ENCODE data around the gene SRPK2. TPM values are rescaled to one million over a fixed set of nuclear protein-coding genes. Genes with fewer than 3 reads are reported as not detected.

The SRPK2 gene
- total RNA-seq, 1 experiment from 2014 or later, result 59.8 TPM

DNA sequence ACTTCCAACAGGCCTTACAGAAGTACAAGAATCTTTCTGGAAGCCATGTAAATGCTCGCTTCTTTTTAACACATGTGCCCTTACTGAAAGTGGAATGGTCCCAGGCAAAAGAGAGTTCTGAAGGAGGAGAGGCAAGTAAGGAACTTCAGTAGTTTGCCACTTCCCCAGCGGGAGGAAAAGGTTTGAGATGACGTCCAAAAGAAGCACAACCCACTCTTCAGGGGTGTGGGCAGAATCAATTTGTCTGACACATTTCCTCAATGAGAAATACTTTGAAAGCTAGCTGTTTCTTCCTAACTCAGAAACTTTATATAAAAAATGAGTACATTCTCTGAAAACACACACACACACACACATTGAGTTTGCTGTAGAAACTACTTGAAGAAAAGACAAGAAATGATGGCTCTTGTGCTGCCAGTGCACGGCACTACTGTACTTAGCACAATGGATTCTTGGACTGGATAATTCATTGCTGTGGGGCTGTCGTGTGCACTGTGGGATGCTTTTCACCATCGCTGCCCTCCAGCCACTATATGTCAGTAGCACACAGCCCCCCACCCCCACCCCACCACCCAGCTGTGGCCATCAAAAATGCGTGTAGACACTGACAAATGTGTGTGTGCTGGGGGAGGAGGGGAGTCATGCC, 183.0 kb downstream of the SRPK2 start:
- POLR2A ChIA-PET (ENCODE audit: low non-redundant PET), result no interaction called here
- H3K4me1 ChIP-seq (ENCODE audit: insufficient read depth, low read length, poor library complexity, severe bottlenecking), result peaks cover 3% of the 10 kb centered on the region
- no peaks in the 10 kb centered on the region for H3K9me3 ChIP-seq (ENCODE audit: low read depth, low read length, poor library complexity, severe bottlenecking)
- DNase-seq (ENCODE audit: low spot score), result no peak
- intact Hi-C loops (cut with micrococcal nuclease; ENCODE audit: unreplicated experiment), result no loop called here
- CTCF ChIA-PET, result no interaction called here
- no peak overlapping the region for H3K4me3 ChIP-seq (ENCODE audit: low read depth, low read length, poor library complexity, severe bottlenecking)
- no peak overlapping the region for H3K27ac ChIP-seq (ENCODE audit: low read depth, low read length, poor library complexity, severe bottlenecking)
- BruUV-seq (replicated peaks), result no TSS peak
- H3K27me3 ChIP-seq (replicated peaks; ENCODE audit: insufficient read depth, low read depth, low read length, poor library complexity), result no peaks in the 10 kb centered on the region
- no peak for TF ChIP-seq EZH2 (IDR thresholded peaks at IDR 0.05; ENCODE audit: borderline replicate concordance, low read depth, low read length, poor library complexity, severe bottlenecking)
- TF ChIP-seq, protein P1, sequence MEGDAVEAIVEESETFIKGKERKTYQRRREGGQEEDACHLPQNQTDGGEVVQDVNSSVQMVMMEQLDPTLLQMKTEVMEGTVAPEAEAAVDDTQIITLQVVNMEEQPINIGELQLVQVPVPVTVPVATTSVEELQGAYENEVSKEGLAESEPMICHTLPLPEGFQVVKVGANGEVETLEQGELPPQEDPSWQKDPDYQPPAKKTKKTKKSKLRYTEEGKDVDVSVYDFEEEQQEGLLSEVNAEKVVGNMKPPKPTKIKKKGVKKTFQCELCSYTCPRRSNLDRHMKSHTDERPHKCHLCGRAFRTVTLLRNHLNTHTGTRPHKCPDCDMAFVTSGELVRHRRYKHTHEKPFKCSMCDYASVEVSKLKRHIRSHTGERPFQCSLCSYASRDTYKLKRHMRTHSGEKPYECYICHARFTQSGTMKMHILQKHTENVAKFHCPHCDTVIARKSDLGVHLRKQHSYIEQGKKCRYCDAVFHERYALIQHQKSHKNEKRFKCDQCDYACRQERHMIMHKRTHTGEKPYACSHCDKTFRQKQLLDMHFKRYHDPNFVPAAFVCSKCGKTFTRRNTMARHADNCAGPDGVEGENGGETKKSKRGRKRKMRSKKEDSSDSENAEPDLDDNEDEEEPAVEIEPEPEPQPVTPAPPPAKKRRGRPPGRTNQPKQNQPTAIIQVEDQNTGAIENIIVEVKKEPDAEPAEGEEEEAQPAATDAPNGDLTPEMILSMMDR (conservative IDR thresholded peaks at IDR 0.05; ENCODE audit: low read depth, low read length), result no peak
- H3K36me3 ChIP-seq (ENCODE audit: insufficient read depth, low read length, poor library complexity, severe bottlenecking), result no peaks in the 10 kb centered on the region

DNA sequence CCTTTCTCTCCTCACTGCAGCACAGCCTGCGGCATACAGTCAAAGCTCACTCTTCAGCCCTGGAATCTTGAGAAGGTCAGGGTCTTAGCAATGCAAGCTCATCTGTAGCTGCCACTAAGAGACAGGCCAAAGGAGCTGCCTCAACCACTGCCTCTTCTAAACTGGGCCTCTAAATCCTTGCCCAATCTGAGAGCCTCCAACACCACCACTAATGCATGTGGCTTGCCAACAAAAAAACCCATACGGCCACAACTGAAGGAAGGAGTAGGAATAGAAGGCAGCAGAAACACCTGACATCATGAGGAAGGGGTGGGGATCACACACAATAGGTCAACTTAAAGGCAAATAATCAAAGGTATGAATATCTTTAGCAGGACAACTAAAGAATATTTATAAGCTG, 183.8 kb downstream of the SRPK2 start:
- intact Hi-C loops (cut with micrococcal nuclease; ENCODE audit: unreplicated experiment), result no loop called here
- H3K27me3 ChIP-seq (replicated peaks; ENCODE audit: insufficient read depth, low read depth, low read length, poor library complexity), result no peaks in the 10 kb centered on the region
- peaks cover 1% of the 10 kb centered on the region for H3K4me1 ChIP-seq (ENCODE audit: insufficient read depth, low read length, poor library complexity, severe bottlenecking)
- no peaks in the 10 kb centered on the region for H3K9me3 ChIP-seq (ENCODE audit: low read depth, low read length, poor library complexity, severe bottlenecking)
- no peaks in the 10 kb centered on the region for H3K36me3 ChIP-seq (ENCODE audit: insufficient read depth, low read length, poor library complexity, severe bottlenecking)
- TF ChIP-seq, protein P1 (conservative IDR thresholded peaks at IDR 0.05; ENCODE audit: low read depth, low read length), result no peak
- no peak for TF ChIP-seq EZH2 (IDR thresholded peaks at IDR 0.05; ENCODE audit: borderline replicate concordance, low read depth, low read length, poor library complexity, severe bottlenecking)
- no TSS peak for BruUV-seq (replicated peaks)
- H3K27ac ChIP-seq (ENCODE audit: low read depth, low read length, poor library complexity, severe bottlenecking), result no peak overlapping the region
- ChIA-PET POLR2A (ENCODE audit: low non-redundant PET) (no interaction called here), CTCF (interaction anchor here (0.7 kb wide), 1 partner anchor 62 kb away, joined by 5 read pairs; no protein-coding TSS in a partner anchor)
- H3K4me3 ChIP-seq (ENCODE audit: low read depth, low read length, poor library complexity, severe bottlenecking), result no peak overlapping the region
- no peak for DNase-seq (ENCODE audit: low spot score)

DNA sequence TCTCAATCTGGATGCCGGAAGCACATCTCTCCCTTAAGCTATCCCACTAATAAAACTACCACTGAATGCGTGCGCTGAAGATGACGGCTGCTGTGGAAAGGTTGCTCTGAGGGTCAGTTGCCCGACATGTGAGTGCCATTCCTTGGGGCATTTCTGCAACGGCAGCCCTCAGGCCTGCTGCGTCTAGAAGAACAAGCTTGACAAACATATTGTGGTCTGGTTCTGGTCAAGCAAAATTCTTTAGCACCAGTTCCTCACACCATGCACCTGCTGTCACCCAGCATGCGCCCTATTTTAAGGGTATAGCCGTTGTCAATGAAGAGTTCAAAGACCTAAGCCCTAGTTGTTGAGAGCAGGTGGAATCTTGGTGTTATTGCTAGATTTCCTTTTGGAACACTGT, 184.2 kb downstream of the SRPK2 start:
- no peak for DNase-seq (ENCODE audit: low spot score)
- ChIA-PET CTCF (interaction anchor here (0.7 kb wide), 1 partner anchor 62 kb away, joined by 5 read pairs; no protein-coding TSS in a partner anchor), POLR2A (ENCODE audit: low non-redundant PET) (no interaction called here)
- H3K4me1 ChIP-seq (ENCODE audit: insufficient read depth, low read length, poor library complexity, severe bottlenecking), result no peaks in the 10 kb centered on the region
- TF ChIP-seq, protein P1 (conservative IDR thresholded peaks at IDR 0.05; ENCODE audit: low read depth, low read length), result no peak
- no peak for TF ChIP-seq EZH2 (IDR thresholded peaks at IDR 0.05; ENCODE audit: borderline replicate concordance, low read depth, low read length, poor library complexity, severe bottlenecking)
- no peaks in the 10 kb centered on the region for H3K36me3 ChIP-seq (ENCODE audit: insufficient read depth, low read length, poor library complexity, severe bottlenecking)
- H3K27ac ChIP-seq (ENCODE audit: low read depth, low read length, poor library complexity, severe bottlenecking), result no peak overlapping the region
- H3K27me3 ChIP-seq (replicated peaks; ENCODE audit: insufficient read depth, low read depth, low read length, poor library complexity), result no peaks in the 10 kb centered on the region
- intact Hi-C loops (cut with micrococcal nuclease; ENCODE audit: unreplicated experiment), result no loop called here
- H3K9me3 ChIP-seq (ENCODE audit: low read depth, low read length, poor library complexity, severe bottlenecking), result no peaks in the 10 kb centered on the region
- no peak overlapping the region for H3K4me3 ChIP-seq (ENCODE audit: low read depth, low read length, poor library complexity, severe bottlenecking)
- no TSS peak for BruUV-seq (replicated peaks)
